ENCODE results near the gene LIME1.
"Not testable (repeated sequence)": the region's sequence is repeated elsewhere in the genome, so short reads cannot be mapped to it uniquely, and the experiment has no call there.

LIME1 gene

DNA sequence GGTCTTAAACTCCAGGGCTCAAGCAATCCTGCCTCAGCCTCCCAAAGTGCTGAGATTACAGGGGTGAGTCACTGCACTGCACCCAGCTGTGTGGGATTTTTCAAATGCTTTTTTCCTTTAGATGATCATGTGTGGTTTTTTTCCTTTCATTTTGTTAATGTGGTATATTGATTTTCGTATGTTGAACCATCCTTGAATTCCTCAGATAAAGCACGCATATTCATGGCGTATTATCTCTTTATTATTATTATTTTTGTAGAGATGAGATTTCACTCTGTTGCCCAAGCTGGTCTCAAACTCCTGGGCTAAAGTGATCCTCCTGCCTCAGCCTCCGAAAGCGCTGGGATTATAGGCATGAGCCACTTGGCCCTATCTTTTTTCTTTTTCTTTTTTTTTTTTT, 21.6 kb upstream of the LIME1 start:
- no peak for DNase-seq (ENCODE audit: insufficient read length, low spot score)
- FAIRE-seq: no peak
- TF ChIP-seq, protein P1, sequence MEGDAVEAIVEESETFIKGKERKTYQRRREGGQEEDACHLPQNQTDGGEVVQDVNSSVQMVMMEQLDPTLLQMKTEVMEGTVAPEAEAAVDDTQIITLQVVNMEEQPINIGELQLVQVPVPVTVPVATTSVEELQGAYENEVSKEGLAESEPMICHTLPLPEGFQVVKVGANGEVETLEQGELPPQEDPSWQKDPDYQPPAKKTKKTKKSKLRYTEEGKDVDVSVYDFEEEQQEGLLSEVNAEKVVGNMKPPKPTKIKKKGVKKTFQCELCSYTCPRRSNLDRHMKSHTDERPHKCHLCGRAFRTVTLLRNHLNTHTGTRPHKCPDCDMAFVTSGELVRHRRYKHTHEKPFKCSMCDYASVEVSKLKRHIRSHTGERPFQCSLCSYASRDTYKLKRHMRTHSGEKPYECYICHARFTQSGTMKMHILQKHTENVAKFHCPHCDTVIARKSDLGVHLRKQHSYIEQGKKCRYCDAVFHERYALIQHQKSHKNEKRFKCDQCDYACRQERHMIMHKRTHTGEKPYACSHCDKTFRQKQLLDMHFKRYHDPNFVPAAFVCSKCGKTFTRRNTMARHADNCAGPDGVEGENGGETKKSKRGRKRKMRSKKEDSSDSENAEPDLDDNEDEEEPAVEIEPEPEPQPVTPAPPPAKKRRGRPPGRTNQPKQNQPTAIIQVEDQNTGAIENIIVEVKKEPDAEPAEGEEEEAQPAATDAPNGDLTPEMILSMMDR (IDR thresholded peaks at IDR 0.05; ENCODE audit: insufficient read depth, missing control alignments): no peak

DNA sequence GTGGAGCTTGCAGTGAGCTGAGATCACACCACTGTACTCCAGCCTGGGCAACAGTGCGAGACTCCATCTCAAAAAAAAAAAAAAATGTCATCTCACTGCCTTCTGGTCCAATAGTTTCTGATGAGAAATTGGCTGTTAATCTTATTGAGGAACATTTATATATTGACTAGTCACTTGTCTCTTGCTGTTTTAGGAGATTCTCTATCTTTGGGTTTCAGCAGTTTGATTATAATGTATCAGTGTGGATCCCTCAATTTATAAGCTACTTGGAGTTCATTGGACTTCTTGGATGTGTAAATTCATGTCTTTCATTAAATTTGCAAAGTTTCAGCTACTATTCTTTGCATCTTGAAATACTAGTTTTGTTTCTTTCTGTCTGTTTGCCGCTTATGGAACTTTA, 17.5 kb upstream of the LIME1 start:
- no peak for FAIRE-seq
- TF ChIP-seq, protein P1 (IDR thresholded peaks at IDR 0.05; ENCODE audit: insufficient read depth, missing control alignments): no peak

GRCh38 chr20:63722967-63723622, 13.4 kb upstream of the LIME1 start:
- not testable (repeated sequence) for FAIRE-seq; DNase-seq (ENCODE audit: insufficient read length, low spot score)

More for the DNA sequence above, 17.5 kb upstream of the LIME1 start:
- DNase-seq (ENCODE audit: insufficient read length, low spot score): no peak

DNA sequence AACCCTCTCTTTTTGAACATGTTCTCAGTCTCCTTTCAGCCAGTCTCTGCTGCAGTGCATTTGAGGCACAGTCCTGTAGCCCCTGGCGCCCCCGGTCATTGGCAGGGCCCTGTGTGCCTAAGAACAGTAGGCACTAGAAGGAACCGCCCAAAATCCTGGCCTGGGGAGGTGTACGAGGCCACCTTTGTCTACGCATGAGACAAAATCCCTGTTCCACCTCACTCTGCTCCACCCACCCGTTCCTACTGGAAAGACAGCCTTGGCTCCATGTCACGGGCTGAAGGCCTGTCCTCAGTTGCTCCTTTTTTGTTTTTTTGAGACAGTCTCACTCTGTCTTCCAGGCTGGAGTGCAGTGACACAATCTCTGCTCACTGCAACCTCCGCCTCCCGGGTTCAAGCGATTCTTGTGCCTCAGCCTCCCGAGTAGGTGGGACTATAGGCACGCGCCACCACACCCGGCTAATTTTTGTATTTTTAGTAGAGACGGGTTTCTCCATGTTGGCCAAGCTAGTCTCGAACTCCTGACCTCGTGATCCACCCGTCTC, 6.2 kb upstream of the LIME1 start:
- not testable (repeated sequence) for DNase-seq (ENCODE audit: insufficient read length, low spot score); FAIRE-seq

GRCh38 chr20:63731410-63731809, 5.1 kb upstream of the LIME1 start:
- no peak for FAIRE-seq
- no peak for DNase-seq (ENCODE audit: insufficient read length, low spot score)
- TF ChIP-seq, protein P1 (IDR thresholded peaks at IDR 0.05; ENCODE audit: insufficient read depth, missing control alignments): no peak

DNA sequence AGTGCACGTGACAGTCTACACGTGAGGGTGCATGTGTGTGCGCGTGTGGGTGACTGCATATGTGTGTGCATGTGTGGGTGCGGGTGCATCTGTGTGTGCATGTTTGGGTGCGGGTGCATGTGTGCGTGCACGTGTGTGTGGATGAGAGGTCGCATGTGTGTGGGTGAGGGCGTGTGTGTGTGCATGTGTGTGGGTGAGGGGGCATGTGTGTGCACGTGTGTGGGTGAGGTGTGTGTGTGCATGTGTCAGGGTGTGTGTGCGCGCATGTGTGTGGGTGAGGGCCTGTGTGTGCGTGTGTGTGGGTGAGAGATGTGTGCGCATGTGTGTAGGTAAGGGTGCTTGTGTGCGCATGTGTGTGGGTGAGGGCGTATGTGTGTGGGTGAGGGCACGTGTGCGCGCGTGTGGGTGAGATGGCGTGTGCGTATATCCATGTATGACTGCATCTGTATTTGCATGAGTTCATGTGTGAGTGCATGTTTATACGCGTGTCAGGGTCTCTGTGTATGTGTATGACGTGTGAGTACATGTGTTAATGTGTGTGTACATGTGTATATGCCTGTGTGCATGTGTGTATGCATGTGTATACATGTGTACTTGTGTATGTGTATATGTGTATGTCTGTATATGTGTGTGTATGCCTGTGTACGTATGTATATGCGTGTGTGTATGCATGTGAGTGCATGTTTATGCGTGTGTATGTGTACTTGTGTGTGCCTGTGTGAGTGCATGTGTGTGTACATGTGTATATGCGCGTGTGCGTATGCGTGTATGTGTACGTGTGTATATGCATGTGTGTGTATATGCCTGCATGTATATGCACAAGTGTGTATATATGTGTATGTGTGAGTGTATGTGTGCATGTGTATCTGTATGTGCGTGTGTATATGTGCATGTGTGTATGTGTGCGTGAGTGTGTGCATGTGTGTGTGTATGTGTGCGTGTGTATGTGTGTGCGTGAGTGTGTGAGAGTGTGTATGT, 4.1 kb upstream of the LIME1 start:
- DNase-seq (ENCODE audit: insufficient read length, low spot score) (no peak), FAIRE-seq (no peak)
- TF ChIP-seq, protein P1 (IDR thresholded peaks at IDR 0.05; ENCODE audit: insufficient read depth, missing control alignments): no peak

DNA sequence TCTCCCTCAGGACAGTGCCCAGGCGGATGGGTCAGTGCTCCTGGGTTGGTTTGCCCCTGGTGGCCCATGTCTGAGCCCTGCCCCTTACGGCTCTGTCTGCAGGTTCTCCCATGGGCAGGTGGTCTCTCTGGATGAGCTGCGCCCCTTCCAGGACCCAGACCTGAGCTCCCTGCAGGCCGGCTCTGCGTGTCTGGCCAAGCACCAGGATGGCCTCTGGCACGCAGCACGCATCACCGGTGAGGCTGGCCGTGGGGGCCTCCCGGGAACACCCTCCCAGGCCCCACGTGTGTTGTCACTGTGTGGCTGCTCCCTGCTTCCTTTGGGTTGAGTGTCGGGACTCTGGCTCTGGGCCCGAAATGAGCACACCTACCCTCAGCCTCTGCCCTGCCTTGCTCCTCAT, 3.3 kb upstream of the LIME1 start:
- TF ChIP-seq, protein P1 (IDR thresholded peaks at IDR 0.05; ENCODE audit: insufficient read depth, missing control alignments): no peak
- FAIRE-seq: no peak
- no peak for DNase-seq (ENCODE audit: insufficient read length, low spot score)
